GM18517 (cell line): ENCODE data around the gene RPH3AL.

ENCODE experiments used
- ATAC-seq: cut with Tn5 transposase; IDR thresholded peaks from one replicate; pipeline ENCODE4 v1.9.1; 2021; ENCODE audit warnings: mild to moderate bottlenecking, moderate library complexity; ENCODE audit not compliant: unreplicated experiment

The RPH3AL gene

DNA sequence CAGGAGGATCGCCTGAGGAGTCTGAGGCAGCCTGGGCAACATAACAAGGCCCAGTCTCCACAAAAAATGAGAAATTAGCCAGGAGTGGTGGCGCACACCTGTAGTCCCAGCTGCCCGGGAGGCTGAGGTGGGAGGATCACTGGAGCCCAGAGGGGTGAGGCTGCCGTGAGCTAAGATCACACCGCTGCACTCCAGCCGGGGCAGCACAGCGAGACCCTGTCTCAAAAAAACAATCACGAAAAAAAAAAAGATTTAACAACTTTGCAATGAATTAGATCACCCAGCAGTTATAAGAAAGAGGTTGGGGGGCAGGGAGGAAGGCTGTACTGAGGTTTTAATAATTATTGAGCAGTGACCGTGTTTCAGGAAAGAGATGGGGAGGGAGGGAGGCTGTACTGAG, 49.4 kb downstream of the RPH3AL start:
- no peak for ATAC-seq

DNA sequence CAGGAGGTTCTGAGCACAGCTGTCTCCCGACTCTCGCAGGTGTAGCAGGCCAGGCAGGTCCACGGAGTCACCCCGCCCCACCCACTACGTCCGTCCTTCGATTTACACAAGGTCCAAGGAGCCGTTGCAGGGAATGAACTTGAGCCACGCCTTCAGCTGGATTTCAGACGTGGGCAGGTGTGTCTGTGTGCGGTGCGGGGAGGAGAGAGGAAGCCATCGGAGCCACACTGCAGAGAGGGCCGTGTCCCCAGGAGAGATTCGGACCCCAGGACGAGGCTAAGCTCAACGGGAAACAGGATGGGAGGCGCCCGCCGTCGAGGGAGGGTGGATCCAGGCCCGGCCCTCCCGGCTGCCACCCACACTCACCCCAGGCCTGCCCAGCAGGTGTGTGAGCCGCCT, 50.3 kb downstream of the RPH3AL start:
- no peak for ATAC-seq

DNA sequence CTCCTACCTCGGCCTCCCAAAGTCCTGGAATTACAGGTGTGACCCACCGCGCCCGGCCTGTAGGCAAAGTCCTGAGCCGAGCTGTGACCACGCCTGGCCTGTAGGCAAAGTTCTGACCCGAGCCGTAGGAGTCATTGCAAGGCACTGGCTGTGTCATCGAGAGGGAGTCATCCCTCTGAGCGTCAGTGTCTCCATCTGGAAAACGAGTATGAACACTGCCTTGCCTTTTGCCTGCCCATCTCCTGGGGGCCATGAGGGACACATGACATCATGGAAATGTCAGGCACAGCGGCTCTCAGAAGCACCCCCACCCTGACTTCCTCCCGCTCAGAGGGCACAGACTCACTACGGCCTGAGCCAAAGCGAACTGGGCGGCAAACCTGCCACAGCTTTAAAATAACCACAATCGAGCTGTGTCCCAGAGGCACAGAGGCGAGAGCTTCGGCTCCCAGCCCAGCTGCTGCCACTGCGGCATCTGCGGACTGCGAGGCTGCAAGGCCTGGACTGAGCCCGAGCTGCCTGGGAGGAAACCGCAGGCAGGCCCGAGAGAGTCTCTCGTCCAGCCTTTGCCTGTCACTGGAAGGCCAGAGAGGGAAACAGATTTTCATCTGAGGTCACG, 50.8 kb downstream of the RPH3AL start:
- ATAC-seq = no peak

DNA sequence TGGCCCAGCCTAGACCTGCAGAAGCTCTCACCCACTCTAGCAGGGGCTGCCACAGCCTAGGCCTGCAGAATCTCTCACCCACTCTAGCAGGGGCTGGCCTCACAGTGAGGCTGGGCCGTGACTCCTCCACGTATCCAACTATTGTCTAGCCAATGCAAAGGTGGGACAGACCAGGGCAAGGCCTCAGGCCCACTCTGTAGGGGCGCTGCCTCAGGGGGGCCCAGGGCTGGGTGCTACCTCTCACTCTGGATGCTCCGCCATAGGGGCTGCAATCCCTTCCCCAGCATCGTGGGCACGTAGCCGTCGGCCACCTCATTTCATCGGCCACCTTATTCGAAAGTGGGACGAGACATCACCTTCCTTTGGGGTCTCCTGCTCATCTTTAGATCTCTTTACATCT, 51.7 kb downstream of the RPH3AL start:
- no peak for ATAC-seq

DNA sequence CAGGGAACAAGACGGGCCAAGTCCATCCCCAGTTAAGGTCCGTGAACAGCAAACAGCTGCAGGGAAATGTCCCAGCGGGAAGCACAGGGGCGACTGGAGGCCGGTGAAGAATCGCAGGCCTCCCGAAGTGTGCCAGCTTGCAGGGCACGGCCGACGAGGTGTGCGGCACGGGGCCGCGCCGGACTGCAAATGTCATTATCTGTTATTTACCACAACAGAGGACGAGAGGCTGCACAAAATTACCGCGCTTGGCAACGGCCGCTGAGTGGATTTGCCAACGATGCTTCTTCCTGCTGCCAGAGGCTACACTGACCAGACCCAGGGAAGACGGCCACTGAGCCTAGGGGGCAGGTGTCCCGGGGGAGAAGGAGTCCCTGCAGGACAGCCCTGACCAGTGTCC, 53.1 kb downstream of the RPH3AL start:
- no peak for ATAC-seq

DNA sequence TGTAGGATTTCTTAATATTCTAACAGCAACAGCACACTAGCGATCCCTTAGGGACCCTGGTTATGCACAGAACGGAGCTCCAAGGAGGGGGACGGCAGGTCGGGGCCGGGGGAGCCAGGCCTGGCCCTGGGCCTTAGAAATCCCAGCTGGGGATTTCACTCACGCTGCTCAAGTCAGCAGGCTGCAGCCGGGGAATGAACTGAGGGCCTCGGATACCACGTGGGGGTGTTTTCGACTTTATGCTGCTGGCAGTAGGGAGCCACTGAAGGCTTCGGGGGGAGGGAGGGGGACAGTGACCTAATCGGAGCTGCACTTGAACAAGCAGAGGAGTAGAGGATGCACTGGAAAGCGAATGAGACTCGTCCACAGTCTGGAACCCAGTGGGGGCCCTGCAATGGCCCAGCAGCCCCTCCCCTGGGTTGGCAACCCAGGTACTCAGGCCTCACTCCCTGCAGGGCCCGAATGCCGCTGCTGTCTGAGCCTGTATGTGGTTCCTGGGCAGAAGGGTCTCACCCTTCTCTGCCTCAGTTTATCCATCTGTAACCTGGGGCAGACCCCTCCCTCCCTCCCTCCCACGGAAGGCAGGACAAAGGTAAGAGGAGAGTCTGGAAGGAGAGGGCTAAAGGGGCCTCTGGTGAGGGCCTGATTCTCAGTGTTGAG, 53.7 kb downstream of the RPH3AL start:
- no peak for ATAC-seq

DNA sequence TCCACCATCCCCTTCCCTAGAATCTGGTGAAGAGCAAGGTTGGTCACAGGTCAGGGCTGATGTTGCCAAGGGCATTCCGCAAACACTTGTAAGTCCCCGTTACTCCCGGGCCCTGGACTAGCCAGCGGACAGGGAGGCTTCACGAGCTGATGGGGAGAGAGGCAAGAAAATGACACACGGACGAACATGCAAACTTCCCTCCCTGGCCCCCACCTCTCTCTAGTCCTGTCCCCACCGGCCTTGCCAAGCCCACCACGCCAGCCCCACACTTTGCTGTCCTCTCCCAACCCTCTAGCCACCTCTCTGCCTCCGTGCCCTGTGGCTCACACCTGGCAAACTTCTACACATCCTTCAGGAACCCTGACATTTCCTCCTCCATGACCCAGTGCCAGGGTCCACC, 54.8 kb downstream of the RPH3AL start:
- ATAC-seq = no peak

DNA sequence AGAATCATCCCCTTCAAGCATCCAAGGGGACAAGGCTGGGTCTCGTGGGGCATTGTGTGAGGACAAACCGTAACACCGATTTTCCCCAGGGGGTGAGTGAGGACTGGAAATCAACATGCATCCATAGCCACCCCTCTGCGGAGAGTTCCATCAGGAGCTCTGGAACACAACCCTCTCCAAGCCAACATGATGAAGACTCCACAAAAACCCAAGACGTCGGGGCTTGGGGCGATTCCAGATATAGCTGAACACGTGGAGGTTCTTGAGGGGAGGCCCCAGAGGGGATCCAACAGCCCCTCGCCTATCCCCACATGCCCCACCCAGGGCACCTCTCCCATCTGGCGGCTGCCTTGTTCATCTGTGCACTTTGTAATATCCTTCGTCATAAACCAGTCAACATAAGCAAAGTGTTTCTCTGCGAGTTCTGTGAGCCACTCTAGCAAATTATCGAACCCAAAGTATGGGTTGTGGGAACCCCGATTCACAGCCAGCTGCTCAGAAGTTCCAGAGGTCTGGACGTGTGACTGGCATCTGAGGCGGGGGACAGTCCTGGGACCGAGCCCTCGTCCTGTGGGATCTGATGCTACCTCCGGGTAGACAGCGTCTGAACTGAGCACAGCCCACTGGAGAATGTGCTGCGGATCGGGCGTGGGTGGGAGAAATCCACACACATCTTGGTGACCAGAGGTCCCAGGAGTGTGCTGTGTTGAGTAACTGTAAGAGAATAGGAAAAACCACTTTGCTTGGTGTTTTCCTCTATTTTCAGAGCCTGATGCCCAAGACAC, 55.5 kb downstream of the RPH3AL start:
- no peak for ATAC-seq

DNA sequence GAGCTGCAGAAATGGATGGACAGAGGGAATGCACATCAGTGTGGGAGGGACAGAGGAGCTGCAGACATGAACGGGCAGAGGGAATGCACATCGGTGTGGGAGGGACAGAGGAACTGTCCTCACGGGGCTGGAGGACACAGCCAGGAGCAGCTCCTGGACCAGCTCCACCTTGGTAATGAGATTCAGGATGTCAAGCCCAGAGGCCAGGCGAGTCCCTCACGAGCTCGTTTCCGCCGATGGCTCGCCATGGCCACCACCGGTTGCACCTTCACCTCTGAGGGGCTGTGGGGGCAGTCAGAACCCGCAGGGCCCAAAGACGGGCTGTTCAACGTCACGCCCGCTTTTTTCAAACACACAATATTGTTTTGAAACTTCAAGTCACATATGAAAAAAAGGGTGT, 56.2 kb downstream of the RPH3AL start:
- no peak for ATAC-seq

DNA sequence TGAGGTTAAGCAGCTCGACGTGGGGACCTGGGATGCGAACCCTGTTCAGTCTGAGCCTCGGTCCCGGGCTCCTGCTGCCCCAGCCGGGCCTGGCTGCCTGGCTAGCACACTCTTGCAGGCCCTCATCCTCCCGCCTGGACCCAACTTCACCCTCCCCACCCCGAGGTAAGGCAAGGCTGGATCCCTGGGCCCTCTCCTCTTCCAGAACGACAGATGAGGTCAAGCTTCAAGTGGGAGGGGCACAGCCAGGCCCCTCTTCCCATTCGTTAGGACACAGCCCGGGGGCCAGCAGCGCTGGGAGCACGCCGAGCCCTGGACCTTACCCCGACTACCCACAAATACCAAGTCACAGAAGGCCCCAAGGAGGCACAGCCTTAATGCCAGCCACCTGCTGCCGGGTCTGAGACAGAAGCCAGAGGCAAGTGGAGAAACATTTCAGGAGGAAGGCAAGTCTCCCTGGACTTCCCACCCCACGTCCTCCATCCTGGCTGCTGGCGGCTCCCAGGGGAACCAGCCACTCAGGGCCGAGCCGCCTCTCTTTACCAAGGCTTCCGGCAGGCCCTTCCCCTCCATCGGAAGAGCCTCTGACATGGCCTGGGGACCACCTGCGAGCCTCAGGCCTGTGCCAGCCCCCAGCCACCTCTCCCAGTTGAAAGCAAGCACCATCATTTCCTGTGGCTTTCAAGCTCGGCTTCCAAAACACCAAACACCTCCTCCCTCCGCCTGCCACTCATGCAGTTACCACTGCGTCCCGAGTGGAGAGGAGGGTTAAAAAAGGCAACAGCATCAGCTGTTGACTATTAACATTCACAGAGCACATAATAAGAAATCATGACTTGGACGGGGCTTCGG, 59.9 kb downstream of the RPH3AL start:
- ATAC-seq = no peak

DNA sequence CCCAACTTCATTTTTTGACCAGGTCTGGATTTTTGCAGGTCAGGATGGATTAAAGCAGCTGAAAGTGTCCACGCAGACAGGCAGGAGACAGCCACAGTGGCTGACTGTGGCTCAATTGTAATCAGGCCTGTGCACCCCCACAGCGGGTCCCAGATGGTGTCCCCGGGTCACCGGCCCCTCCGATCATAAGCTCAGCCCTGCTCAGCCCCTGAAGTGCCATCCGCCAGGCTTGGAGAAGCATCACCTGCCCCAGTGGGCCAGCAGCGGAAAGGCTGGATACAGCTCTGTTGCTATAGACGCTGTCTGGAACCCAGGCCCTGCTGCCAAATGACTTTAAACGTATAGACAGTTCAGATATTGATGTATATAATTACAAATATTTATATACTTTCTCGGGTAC, 60.6 kb downstream of the RPH3AL start:
- ATAC-seq = no peak

DNA sequence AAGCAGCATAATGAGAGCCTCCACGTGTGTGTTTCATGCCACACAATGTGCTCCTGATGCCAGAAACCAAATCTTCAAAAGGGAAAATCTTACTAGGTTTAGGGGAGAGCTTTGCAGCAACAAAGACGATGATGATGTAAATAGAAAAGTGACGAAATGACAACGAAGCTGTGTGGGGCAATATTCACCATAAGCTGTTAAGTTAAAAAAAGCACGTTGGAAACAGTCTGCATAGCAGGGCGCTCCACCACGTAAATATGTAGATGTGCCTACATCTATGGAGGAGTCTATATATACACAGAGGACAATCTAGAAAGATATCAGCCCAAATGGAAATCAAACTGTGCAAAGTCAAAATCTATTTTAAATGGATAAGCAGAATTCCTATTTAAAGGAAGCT, 61.0 kb downstream of the RPH3AL start:
- no peak for ATAC-seq

DNA sequence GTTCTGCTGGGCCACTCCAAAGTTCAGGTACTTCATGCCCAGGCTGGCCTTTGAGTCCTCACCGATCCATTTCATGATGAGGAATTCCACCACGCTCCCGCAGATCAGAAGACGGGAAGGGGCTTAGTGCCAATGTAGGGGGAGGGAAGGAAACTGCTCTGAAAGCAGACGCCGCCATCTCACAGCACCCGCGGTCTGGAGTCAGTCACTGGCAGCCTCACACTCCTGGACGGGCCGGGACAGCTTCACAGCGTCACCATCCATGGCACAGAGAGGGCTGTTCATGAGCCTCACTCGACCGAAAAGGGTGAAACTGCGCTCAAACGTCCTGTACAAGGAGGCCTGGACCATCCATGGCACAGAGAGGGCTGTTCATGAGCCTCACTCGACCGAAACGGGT, 62.0 kb downstream of the RPH3AL start:
- no peak for ATAC-seq

DNA sequence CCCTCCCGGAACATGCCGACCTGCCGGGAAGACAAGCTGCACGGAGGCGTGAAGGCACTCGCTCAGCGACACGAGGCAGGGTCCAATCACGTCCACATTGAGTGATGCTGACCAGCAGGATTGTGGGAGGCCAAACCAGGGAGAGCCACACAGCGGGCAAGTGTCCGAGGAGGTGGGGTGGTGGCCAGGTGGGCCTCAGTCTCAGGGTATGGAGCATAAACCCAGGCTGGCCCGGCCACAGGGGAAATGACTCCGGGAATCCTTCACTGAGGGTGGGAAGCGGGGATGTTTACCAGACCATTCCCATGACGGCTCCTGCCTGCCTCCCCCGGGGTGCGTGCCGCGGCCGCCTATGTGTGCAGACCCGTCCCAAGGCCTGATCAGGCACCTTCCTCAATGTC, 62.5 kb downstream of the RPH3AL start:
- no peak for ATAC-seq

DNA sequence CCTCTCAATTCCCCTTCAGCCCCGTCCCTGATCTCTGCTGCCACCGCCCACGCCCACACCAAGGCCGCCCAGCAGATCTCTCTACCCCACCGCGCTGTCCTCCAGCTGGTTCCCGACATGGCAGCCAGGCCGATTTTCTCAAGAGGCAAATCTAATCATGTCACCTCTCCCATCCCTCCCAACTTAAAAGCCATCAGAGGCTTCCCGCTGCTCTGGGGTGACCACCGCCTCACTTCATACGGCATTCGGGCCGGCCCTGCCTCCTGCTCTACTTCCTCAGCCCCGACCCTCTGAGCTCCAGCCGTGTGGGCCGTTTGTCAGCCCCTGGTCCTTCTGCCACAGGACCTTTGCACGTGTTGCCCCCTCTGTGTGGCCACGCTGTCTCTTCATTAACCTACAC, 63.2 kb downstream of the RPH3AL start:
- no peak for ATAC-seq

DNA sequence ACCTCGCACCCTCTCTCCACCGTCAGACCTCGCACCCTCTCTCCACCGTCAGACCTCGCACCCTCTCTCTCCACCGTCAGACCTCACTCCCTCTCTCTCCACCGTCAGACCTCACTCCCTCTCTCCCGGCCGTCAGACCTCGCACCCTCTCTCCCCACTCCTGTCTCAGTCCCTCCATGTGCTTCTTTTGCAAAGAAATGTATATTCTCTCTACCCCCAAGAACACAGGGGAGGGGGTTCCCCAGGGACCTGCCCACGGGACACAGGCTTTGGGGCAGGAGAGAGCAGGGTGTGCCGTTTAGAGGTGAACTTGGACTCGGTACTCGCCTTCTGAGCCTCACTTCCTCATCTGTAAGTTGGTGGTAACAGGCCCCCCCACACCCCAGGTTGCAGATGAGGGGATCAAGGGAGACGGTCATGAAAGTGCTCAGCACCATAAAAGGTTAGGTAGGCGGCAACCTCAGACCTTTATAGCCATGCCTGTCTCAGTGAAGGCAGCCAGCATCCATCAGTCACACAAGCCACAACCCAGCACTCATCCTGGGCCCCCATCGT, 63.7 kb downstream of the RPH3AL start:
- no peak for ATAC-seq

DNA sequence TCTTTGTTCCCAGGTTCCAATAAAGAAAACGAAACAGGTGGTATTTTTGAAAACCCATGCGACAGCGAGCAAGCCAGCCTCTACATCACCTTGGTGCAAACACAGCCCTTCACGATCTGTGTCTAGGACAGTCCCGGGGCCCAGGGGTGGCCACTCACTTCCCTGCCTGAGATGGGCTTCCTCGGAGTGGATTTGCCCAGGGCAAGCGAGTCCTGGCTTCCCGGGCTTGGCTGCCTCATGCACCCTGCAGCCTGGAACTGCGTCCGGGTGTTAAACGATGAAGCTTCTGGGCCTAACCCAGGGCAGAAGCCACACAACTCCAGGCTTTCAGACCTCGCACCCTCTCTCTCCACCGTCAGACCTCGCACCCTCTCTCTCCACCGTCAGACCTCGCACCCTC, 66.0 kb downstream of the RPH3AL start:
- no peak for ATAC-seq

DNA sequence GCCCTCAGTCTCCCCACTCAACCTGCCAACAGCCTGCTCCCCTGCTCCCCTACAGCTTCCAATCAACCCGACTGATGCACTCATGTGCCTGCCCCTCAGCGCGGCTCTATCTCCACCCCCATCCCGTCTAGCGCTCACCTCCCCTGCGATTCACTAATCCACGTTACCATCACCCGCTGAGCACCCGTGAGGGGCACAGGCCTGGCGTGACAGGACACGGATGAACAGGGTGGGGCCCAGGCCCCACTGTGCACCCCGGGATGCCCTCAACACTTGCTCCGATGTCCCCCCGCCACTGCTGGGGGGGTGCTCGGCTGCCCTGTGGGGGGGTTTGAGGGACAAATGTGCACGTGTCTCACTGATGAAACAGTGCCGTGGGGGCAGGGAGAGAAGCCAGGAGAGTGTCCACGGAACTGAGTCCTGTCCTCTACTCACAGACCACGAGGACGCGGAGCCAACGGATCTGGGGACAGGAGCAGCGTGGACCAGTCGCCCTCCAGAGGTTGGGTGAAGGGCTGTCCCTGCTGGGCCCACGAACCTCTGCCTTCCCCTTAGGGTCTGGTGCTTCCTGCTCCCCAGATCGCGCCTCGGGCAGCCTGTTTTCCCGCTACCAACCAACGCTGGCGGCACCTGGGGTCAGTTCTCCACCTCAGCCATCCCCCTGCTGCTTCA, 66.7 kb downstream of the RPH3AL start:
- ATAC-seq = no peak

DNA sequence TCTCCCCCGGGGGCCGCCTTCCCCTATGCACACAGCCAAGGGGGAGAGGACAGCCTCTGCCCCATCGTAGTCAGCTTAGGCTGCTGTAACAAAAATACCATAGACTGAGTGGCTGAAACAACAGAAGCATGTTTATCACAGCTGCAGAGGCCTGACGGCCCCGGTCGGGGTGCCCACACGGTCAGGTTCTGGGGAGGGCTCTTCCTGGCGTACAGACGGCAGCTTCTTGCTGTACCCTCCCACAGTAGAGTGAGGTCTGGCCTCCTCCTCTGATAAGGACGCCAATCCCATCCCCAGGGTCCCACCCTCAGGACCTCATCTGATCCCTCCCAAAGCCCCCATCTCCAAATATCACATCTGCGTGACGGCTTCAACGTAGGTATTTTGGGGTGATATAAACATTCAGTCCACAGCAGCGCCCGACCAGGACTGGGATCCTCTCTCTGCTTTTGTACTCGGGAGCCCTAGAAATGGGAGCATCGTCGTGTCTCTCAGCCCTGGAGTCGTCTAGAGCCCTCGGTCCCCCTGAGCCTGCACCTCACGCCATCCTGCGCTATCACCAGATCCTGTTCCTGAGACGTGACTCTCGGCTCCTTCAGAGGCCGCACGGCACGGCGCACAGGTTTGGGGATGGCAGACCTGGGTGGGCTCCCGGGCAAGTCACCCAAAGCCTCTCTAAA, 67.8 kb downstream of the RPH3AL start:
- ATAC-seq = no peak
